ENCODE results near the gene LMF1.

DNA sequence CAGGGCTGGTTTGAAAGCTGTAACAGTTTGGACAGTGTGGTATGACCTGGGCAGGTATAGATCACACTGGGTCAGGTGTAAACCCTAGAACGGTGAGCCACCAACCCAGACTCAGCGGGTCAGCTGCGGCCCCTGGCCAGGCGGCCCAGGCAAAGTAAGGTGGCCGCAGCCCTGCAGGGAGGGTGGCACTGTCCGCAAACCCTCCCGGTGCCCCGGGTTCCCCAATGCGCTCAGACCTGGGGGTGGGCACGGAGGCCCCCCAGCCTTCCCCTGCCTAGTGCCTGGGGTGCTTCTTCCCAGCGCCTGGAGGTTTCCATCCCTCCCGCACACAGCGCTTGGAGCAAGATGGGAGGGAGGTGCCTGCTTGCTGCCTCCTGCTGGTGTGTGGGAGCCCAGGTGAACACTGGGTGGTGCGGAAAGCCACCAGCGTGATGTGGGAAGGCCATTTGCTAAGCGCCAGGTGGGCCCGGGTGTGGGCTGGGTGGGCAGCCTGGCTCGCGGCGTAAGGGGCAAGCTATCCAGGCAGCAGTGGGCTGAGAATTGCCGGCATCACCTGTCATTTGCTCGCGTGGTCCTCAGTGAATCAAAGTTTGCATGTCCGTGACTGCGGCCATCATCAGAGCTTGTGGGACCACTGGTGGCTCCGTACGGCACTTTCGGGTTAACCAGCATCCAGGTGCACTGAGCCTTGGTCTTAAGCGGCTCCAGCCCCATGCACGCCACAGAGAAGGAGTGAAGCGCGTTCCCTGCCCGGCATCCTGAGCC, 122.9 kb downstream of the LMF1 start:
- TF ChIP-seq, protein P1, sequence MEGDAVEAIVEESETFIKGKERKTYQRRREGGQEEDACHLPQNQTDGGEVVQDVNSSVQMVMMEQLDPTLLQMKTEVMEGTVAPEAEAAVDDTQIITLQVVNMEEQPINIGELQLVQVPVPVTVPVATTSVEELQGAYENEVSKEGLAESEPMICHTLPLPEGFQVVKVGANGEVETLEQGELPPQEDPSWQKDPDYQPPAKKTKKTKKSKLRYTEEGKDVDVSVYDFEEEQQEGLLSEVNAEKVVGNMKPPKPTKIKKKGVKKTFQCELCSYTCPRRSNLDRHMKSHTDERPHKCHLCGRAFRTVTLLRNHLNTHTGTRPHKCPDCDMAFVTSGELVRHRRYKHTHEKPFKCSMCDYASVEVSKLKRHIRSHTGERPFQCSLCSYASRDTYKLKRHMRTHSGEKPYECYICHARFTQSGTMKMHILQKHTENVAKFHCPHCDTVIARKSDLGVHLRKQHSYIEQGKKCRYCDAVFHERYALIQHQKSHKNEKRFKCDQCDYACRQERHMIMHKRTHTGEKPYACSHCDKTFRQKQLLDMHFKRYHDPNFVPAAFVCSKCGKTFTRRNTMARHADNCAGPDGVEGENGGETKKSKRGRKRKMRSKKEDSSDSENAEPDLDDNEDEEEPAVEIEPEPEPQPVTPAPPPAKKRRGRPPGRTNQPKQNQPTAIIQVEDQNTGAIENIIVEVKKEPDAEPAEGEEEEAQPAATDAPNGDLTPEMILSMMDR (conservative IDR thresholded peaks at IDR 0.05; ENCODE audit: low read length) = no peak
- TF ChIP-seq EZH2phosphoT487 (IDR thresholded peaks at IDR 0.05; ENCODE audit: borderline replicate concordance, low read depth, low read length) = no peak

Measured in OCI-LY7 (cell line).